Ovary (tissue), 9 donors: ENCODE data around the gene PAX8. TPM values are rescaled to one million over a fixed set of nuclear protein-coding genes. Genes with fewer than 3 reads are reported as not detected.

Experiments
- DNase-seq, 5 donors: peaks; one replicate each; pipeline ENCODE4 v3.0.0-alpha.2; 2019 to 2020
- H3K27ac ChIP-seq, 2 donors: fragments of 200-600 bp; one replicate each; pipeline versions ENCODE4 v1.5.1 to v1.8.0; 2019 to 2022
- H3K27me3 ChIP-seq: fragments of 200-600 bp; one replicate; pipeline ENCODE4 v1.8.0; 2022
- H3K36me3 ChIP-seq: fragments of 200-600 bp; sonication (generic); one replicate; pipeline ENCODE4 v1.5.1; 2019
- H3K4me1 ChIP-seq: one replicate; pipeline ENCODE4 v1.8.1; 2013; ENCODE audit warnings: mild to moderate bottlenecking, moderate library complexity; ENCODE audit not compliant: insufficient read depth
- H3K4me3 ChIP-seq: fragments of 200-600 bp; sonication (generic); one replicate; pipeline ENCODE4 v1.5.1; 2017
- H3K9me3 ChIP-seq, 2 donors: fragments of 200-600 bp in 1 of 2; sonication (generic) in 1 of 2; one replicate each; pipeline versions ENCODE4 v1.5.1 to v1.8.1; 2013 to 2019; ENCODE audit warnings: mild to moderate bottlenecking in 1 of 2, moderate library complexity in 1 of 2
- CTCF ChIP-seq, 3 donors: fragments of 450-650 bp in 2 of 3; fragments of 200-600 bp in 1 of 3; IDR thresholded peaks; one replicate each; pipeline versions ENCODE4 v1.5.1 to v1.8.0; 2016 to 2022; ENCODE audit warnings: antibody characterized with exemption in 3 of 3, mild to moderate bottlenecking in 1 of 3
- EP300 ChIP-seq: sonication (generic); formaldehyde crosslinking; IDR thresholded peaks from one replicate; pipeline ENCODE4 v1.6.1; 2017; ENCODE audit warnings: antibody characterized with exemption
- POLR2A ChIP-seq: fragments of 450-650 bp; IDR thresholded peaks from one replicate; pipeline ENCODE4 v1.6.1; 2017; ENCODE audit warnings: antibody characterized with exemption, mild to moderate bottlenecking, moderate library complexity
- WGBS, 3 donors: extraction: QIAGEN DNeasy Blood & Tissue Kit in 1 of 3; methylation state at CpG; one replicate each; pipeline versions ENCODE4 v1.1.5 to v1.1.7; 2013 to 2017; 5-methylcytosine and 5-hydroxymethylcytosine counted together
- intact Hi-C, 4 donors: fragments of 100-400 bp; cut with DNase I; formaldehyde crosslinking; loops; one replicate each; pipeline versions ENCODE4 v1.11.0 to v1.15.1; 2022 to 2023
- polyA plus RNA-seq, 2 donors: library from polyadenylated mRNA; stranded (reverse); fragments of 200-250 nt in 1 of 2; fragments of 350-450 nt in 1 of 2; fragmentation: Illumina TruSeq in 1 of 2; extraction: RNeasy Lipid Tissue Mini Kit (QIAGEN cat#74804) in 1 of 2; gene quantifications; one replicate each; pipeline ENCODE4 v1.2.3, GENCODE V29; 2013 to 2014
- total RNA-seq, 7 donors: library from RNA; depleted of rRNA in 2 of 7; stranded (reverse); fragments of >200 nt in 2 of 7; fragmentation: NEBNext Ultra II Directional in 3 of 7; extraction: Animal tissue kit (Norgen Biotek cat#: 25700) in 3 of 7; gene quantifications; one replicate each; pipeline versions ENCODE4 v1.1.0 to v1.2.4, GENCODE V29; 2016 to 2023
- donor health status: DM: no; HTN: no; CAD: no; lungs with moderate emphysema.
- donor health status: DM: no; HTN: no; CAD: no.
- donor health status: Bipolar disorder and iron deficiency.
- donor health status: DM: yes; HTN: yes; CAD: no.
- donor health status: DM: no; HTN: no; CAD: no.
- donor health status: DM: yes; HTN: yes; CAD: no.

The PAX8 gene
- total and polyA plus RNA-seq, 9 donors, result 0.15 to 90.1 (median 9.6) TPM

GRCh38 chr2:113228351-113228750 lies 50.4 kb downstream of the PAX8 start:
- no peaks in the 10 kb centered on the region for H3K36me3 ChIP-seq
- intact Hi-C loops, result no loop called here
- WGBS, 3 donors, result 95 to 100% (median 98%) methylated on average over 1 of the region's 1 CpG
- no peak for TF ChIP-seq CTCF (IDR thresholded peaks at IDR 0.05)
- no peak for TF ChIP-seq EP300
- no peak for TF ChIP-seq POLR2A
- no peak overlapping the region for H3K4me3 ChIP-seq
- H3K4me1 ChIP-seq, result no peaks in the 10 kb centered on the region
- no peaks in the 10 kb centered on the region for H3K9me3 ChIP-seq
- no peaks in the 10 kb centered on the region for H3K27me3 ChIP-seq
- no peak for DNase-seq
- no peak overlapping the region for H3K27ac ChIP-seq

GRCh38 chr2:113227698-113228097 lies 51.0 kb downstream of the PAX8 start:
- Histone ChIP-seq H3K36me3 (no peaks in the 10 kb centered on the region), H3K9me3 (no peaks in the 10 kb centered on the region), H3K4me3 (no peak overlapping the region), H3K27ac (no peak overlapping the region), H3K27me3 (no peaks in the 10 kb centered on the region), H3K4me1 (no peaks in the 10 kb centered on the region)
- TF ChIP-seq EP300 (no peak), CTCF (IDR thresholded peaks at IDR 0.05) (no peak), POLR2A (no peak)
- WGBS, 3 donors, result 94 to 96% (median 95%) methylated on average over 3 of the region's 3 CpGs
- intact Hi-C loops, result no loop called here
- no peak for DNase-seq

- TF ChIP-seq EP300 (no peak), CTCF (IDR thresholded peaks at IDR 0.05) (no peak), POLR2A (no peak)
- DNase-seq, result no peak
- Histone ChIP-seq H3K9me3 (no peaks in the 10 kb centered on the region), H3K27me3 (no peaks in the 10 kb centered on the region), H3K4me1 (no peaks in the 10 kb centered on the region), H3K36me3 (no peaks in the 10 kb centered on the region), H3K27ac (no peak overlapping the region), H3K4me3 (no peak overlapping the region)
- intact Hi-C loops, result no loop called here
- WGBS, 3 donors, result 91 to 97% (median 92%) methylated on average over 1 of the region's 1 CpG
These were observed 51.4 kb downstream of the PAX8 start for GRCh38 chr2:113227290-113227689.

GRCh38 chr2:113226462-113226861 lies 52.3 kb downstream of the PAX8 start:
- no peak for DNase-seq
- no peaks in the 10 kb centered on the region for H3K9me3 ChIP-seq
- H3K36me3 ChIP-seq, result no peaks in the 10 kb centered on the region
- no peak overlapping the region for H3K4me3 ChIP-seq
- H3K4me1 ChIP-seq, result no peaks in the 10 kb centered on the region
- TF ChIP-seq POLR2A (no peak), EP300 (no peak), CTCF (IDR thresholded peaks at IDR 0.05) (no peak)
- no peaks in the 10 kb centered on the region for H3K27me3 ChIP-seq
- WGBS, 3 donors, result 74 to 94% (median 93%) methylated on average over 4 of the region's 4 CpGs
- H3K27ac ChIP-seq, result no peak overlapping the region
- intact Hi-C loops, result no loop called here
